GM12864 (cell line): Measurements from ENCODE around the gene UMODL1.

ENCODE experiments used
- DNase-seq: peaks from one replicate; pipeline ENCODE4 v3.0.0-alpha.2; 2011; ENCODE audit warnings: low read depth
- H3K4me3 ChIP-seq: 2 replicates; pipeline ENCODE4 v1.5.1; 2011; ENCODE audit warnings: mild to moderate bottlenecking, low read depth, low read length, control low read depth
- CTCF ChIP-seq: IDR thresholded peaks from 2 replicates; pipeline ENCODE4 v1.5.1; 2011; ENCODE audit warnings: low read depth, mild to moderate bottlenecking, moderate library complexity, low read length, control low read depth, inconsistent platforms; ENCODE audit errors: missing control alignments

UMODL1 gene

GRCh38 chr21:42062236-42063022 is 8.7 kb upstream of the UMODL1 start:
- H3K4me3 ChIP-seq = peak overlapping the region; percentile 49
- TF ChIP-seq CTCF = no peak
- peak; percentile 96 for DNase-seq

- H3K4me3 ChIP-seq = peak overlapping the region; percentile 49
- no peak for DNase-seq
- TF ChIP-seq CTCF = no peak
Measured at GRCh38 chr21:42063191-42063570, 7.9 kb upstream of the UMODL1 start.

GRCh38 chr21:42063571-42064521 is 7.3 kb upstream of the UMODL1 start:
- peak; percentile 75 for DNase-seq
- peak; percentile 31 for TF ChIP-seq CTCF
- peak overlapping the region; percentile 49 for H3K4me3 ChIP-seq

- no peak overlapping the region for H3K4me3 ChIP-seq
- DNase-seq = no peak
- TF ChIP-seq CTCF = no peak
Measured at GRCh38 chr21:42066521-42066920, 4.6 kb upstream of the UMODL1 start.

GRCh38 chr21:42067531-42068255 is 3.4 kb upstream of the UMODL1 start:
- no peak overlapping the region for H3K4me3 ChIP-seq
- DNase-seq = no peak
- no peak for TF ChIP-seq CTCF

GRCh38 chr21:42068256-42068545 is 2.9 kb upstream of the UMODL1 start:
- H3K4me3 ChIP-seq = no peak overlapping the region
- DNase-seq = no peak
- TF ChIP-seq CTCF = no peak
